Loucy (cell line): ENCODE results near the gene SMIM44.

ENCODE experiments used
- CTCF ChIP-seq: fragments of 200-600 bp; sonication (generic); conservative IDR thresholded peaks from 2 replicates; pipeline ENCODE4 v1.5.1; 2014; ENCODE audit warnings: mild to moderate bottlenecking, antibody characterized with exemption, low read length
- EZH2phosphoT487 ChIP-seq: fragments of 200-600 bp; IDR thresholded peaks from 2 replicates; pipeline ENCODE4 v1.6.1; 2018; ENCODE audit warnings: antibody characterized with exemption, mild to moderate bottlenecking, moderate library complexity, borderline replicate concordance

GRCh38 chr19:3442487-3443071, 40.7 kb downstream of the SMIM44 start:
- TF ChIP-seq CTCF, result no peak
- TF ChIP-seq EZH2phosphoT487, result no peak
